ENCODE results near the gene ECHDC3.
"Not testable (repeated sequence)": the region's sequence is repeated elsewhere in the genome, so short reads cannot be mapped to it uniquely, and the experiment has no call there.

Gene ECHDC3

GRCh38 chr10:11708801-11709200, 33.4 kb upstream of the ECHDC3 start:
- DNase-seq; H3K27ac Mint-ChIP-seq; ATAC-seq; H3K9me3 Mint-ChIP-seq; H3K36me3 Mint-ChIP-seq (ENCODE audit: low read depth); H3K4me3 Mint-ChIP-seq: not testable (repeated sequence)
- Mint-ChIP-seq H3K27me3 (peaks cover 46% of the 10 kb centered on the region), H3K4me1 (peaks cover 17% of the 10 kb centered on the region)

GRCh38 chr10:11712744-11713143, 29.4 kb upstream of the ECHDC3 start:
- no peak for ATAC-seq
- Mint-ChIP-seq H3K9me3 (peaks cover 10% of the 10 kb centered on the region), H3K27me3 (peaks cover 59% of the 10 kb centered on the region)

GRCh38 chr10:11713186-11713743, 28.9 kb upstream of the ECHDC3 start:
- H3K27me3 Mint-ChIP-seq, result peaks cover 57% of the 10 kb centered on the region
- DNase-seq (no peak), ATAC-seq (no peak)
- no peaks in the 10 kb centered on the region for H3K36me3 Mint-ChIP-seq (ENCODE audit: low read depth)
- peaks cover 10% of the 10 kb centered on the region for H3K9me3 Mint-ChIP-seq
- H3K4me3 Mint-ChIP-seq, result no peak overlapping the region
- peaks cover 23% of the 10 kb centered on the region for H3K4me1 Mint-ChIP-seq
- no peak overlapping the region for H3K27ac Mint-ChIP-seq

More at GRCh38 chr10:11712744-11713143, 29.4 kb upstream of the ECHDC3 start:
- Mint-ChIP-seq H3K4me1 (peaks cover 20% of the 10 kb centered on the region), H3K4me3 (no peak overlapping the region), H3K36me3 (ENCODE audit: low read depth) (no peaks in the 10 kb centered on the region), H3K27ac (no peak overlapping the region)
- no peak for DNase-seq

GRCh38 chr10:11713963-11714362, 28.2 kb upstream of the ECHDC3 start:
- DNase-seq (no peak), ATAC-seq (no peak)
- Mint-ChIP-seq H3K27ac (no peak overlapping the region), H3K9me3 (peaks cover 10% of the 10 kb centered on the region), H3K4me1 (peaks cover 24% of the 10 kb centered on the region), H3K27me3 (peaks cover 60% of the 10 kb centered on the region), H3K36me3 (ENCODE audit: low read depth) (no peaks in the 10 kb centered on the region), H3K4me3 (no peak overlapping the region)

- H3K4me1 Mint-ChIP-seq, result peaks cover 26% of the 10 kb centered on the region
- H3K27ac Mint-ChIP-seq, result no peak overlapping the region
- H3K4me3 Mint-ChIP-seq, result no peak overlapping the region
- DNase-seq (no peak), ATAC-seq (no peak)
- peaks cover 51% of the 10 kb centered on the region for H3K27me3 Mint-ChIP-seq
- H3K9me3 Mint-ChIP-seq, result peaks cover 10% of the 10 kb centered on the region
- no peaks in the 10 kb centered on the region for H3K36me3 Mint-ChIP-seq (ENCODE audit: low read depth)
These were observed 27.3 kb upstream of the ECHDC3 start for GRCh38 chr10:11714750-11715365.

- Mint-ChIP-seq H3K4me1 (peaks cover 26% of the 10 kb centered on the region), H3K27ac (no peak overlapping the region), H3K9me3 (peaks cover 10% of the 10 kb centered on the region), H3K27me3 (peaks cover 51% of the 10 kb centered on the region), H3K4me3 (no peak overlapping the region), H3K36me3 (ENCODE audit: low read depth) (no peaks in the 10 kb centered on the region)
- no peak for DNase-seq
- no peak for ATAC-seq
These were observed 26.2 kb upstream of the ECHDC3 start for GRCh38 chr10:11715815-11716494.

- H3K27me3 Mint-ChIP-seq, result peaks cover 51% of the 10 kb centered on the region
- peaks cover 10% of the 10 kb centered on the region for H3K9me3 Mint-ChIP-seq
- H3K27ac Mint-ChIP-seq, result no peak overlapping the region
- ATAC-seq (no peak), DNase-seq (no peak)
- H3K4me1 Mint-ChIP-seq, result peaks cover 25% of the 10 kb centered on the region
- no peak overlapping the region for H3K4me3 Mint-ChIP-seq
- H3K36me3 Mint-ChIP-seq (ENCODE audit: low read depth), result no peaks in the 10 kb centered on the region
These were observed 25.5 kb upstream of the ECHDC3 start for GRCh38 chr10:11716686-11717085.

GRCh38 chr10:11719496-11720259, 22.5 kb upstream of the ECHDC3 start:
- no peaks in the 10 kb centered on the region for H3K36me3 Mint-ChIP-seq (ENCODE audit: low read depth)
- ATAC-seq (no peak), DNase-seq (no peak)
- no peak overlapping the region for H3K4me3 Mint-ChIP-seq
- peak overlapping the region; percentile 55 for H3K27ac Mint-ChIP-seq
- H3K9me3 Mint-ChIP-seq, result peaks cover 10% of the 10 kb centered on the region
- H3K4me1 Mint-ChIP-seq, result peaks cover 18% of the 10 kb centered on the region
- H3K27me3 Mint-ChIP-seq, result peaks cover 27% of the 10 kb centered on the region

GRCh38 chr10:11720260-11720741, 21.9 kb upstream of the ECHDC3 start:
- H3K27me3 Mint-ChIP-seq, result peaks cover 24% of the 10 kb centered on the region

GRCh38 chr10:11721806-11722205, 20.4 kb upstream of the ECHDC3 start:
- Mint-ChIP-seq H3K4me3 (no peak overlapping the region), H3K9me3 (peaks cover 6% of the 10 kb centered on the region), H3K27ac (no peak overlapping the region), H3K27me3 (peaks cover 20% of the 10 kb centered on the region), H3K4me1 (peaks cover 20% of the 10 kb centered on the region), H3K36me3 (ENCODE audit: low read depth) (no peaks in the 10 kb centered on the region)
- no peak for ATAC-seq
- no peak for DNase-seq

More at GRCh38 chr10:11720260-11720741, 21.9 kb upstream of the ECHDC3 start:
- H3K9me3 Mint-ChIP-seq, result peaks cover 10% of the 10 kb centered on the region
- no peak overlapping the region for H3K27ac Mint-ChIP-seq
- no peak for ATAC-seq
- peaks cover 20% of the 10 kb centered on the region for H3K4me1 Mint-ChIP-seq
- no peak for DNase-seq
- no peak overlapping the region for H3K4me3 Mint-ChIP-seq
- H3K36me3 Mint-ChIP-seq (ENCODE audit: low read depth), result no peaks in the 10 kb centered on the region

- Mint-ChIP-seq H3K4me1 (peaks cover 13% of the 10 kb centered on the region), H3K27me3 (peaks cover 13% of the 10 kb centered on the region), H3K36me3 (ENCODE audit: low read depth) (no peaks in the 10 kb centered on the region), H3K27ac (no peak overlapping the region), H3K4me3 (no peak overlapping the region), H3K9me3 (no peaks in the 10 kb centered on the region)
- DNase-seq (no peak), ATAC-seq (no peak)
These were observed 18.8 kb upstream of the ECHDC3 start for GRCh38 chr10:11723359-11723758.

GRCh38 chr10:11724938-11725776, 17.0 kb upstream of the ECHDC3 start:
- peak; percentile 73 for ATAC-seq
- Mint-ChIP-seq H3K27ac (no peak overlapping the region), H3K27me3 (peaks cover 10% of the 10 kb centered on the region), H3K4me3 (no peak overlapping the region), H3K9me3 (no peaks in the 10 kb centered on the region), H3K36me3 (ENCODE audit: low read depth) (no peaks in the 10 kb centered on the region), H3K4me1 (peaks cover 9% of the 10 kb centered on the region)
- no peak for DNase-seq

- Mint-ChIP-seq H3K4me1 (peaks cover 3% of the 10 kb centered on the region), H3K27me3 (peaks cover 10% of the 10 kb centered on the region), H3K9me3 (no peaks in the 10 kb centered on the region), H3K27ac (no peak overlapping the region), H3K4me3 (no peak overlapping the region), H3K36me3 (ENCODE audit: low read depth) (no peaks in the 10 kb centered on the region)
- no peak for ATAC-seq
- DNase-seq, result no peak
These were observed 16.3 kb upstream of the ECHDC3 start for GRCh38 chr10:11725912-11726311.

GRCh38 chr10:11727563-11727962, 14.6 kb upstream of the ECHDC3 start:
- Mint-ChIP-seq H3K4me1 (peaks cover 2% of the 10 kb centered on the region), H3K36me3 (ENCODE audit: low read depth) (no peaks in the 10 kb centered on the region), H3K4me3 (no peak overlapping the region), H3K27ac (no peak overlapping the region), H3K27me3 (peaks cover 10% of the 10 kb centered on the region), H3K9me3 (no peaks in the 10 kb centered on the region)
- DNase-seq (no peak), ATAC-seq (no peak)
